Measurements from ENCODE around the gene ARHGAP15.

DNA sequence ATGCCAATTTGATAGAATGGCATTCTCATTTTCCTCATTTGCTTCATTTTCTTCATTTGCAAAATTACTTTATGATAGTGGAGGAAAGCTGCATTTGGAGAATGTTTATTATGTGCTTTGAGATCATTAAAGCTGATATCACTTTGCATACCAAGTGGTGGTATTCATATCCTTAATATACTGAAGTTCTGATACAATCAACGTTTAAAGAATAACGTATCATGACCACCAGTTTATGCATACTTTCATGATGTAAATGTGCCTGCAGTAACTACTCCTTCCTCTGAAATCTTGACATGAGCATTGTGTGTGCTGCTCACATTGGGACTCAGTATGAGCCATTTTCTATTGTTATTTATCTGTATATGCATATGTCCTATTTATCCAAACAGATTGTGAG is 302.1 kb downstream of the ARHGAP15 start:
- TF ChIP-seq, protein P1, sequence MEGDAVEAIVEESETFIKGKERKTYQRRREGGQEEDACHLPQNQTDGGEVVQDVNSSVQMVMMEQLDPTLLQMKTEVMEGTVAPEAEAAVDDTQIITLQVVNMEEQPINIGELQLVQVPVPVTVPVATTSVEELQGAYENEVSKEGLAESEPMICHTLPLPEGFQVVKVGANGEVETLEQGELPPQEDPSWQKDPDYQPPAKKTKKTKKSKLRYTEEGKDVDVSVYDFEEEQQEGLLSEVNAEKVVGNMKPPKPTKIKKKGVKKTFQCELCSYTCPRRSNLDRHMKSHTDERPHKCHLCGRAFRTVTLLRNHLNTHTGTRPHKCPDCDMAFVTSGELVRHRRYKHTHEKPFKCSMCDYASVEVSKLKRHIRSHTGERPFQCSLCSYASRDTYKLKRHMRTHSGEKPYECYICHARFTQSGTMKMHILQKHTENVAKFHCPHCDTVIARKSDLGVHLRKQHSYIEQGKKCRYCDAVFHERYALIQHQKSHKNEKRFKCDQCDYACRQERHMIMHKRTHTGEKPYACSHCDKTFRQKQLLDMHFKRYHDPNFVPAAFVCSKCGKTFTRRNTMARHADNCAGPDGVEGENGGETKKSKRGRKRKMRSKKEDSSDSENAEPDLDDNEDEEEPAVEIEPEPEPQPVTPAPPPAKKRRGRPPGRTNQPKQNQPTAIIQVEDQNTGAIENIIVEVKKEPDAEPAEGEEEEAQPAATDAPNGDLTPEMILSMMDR (conservative IDR thresholded peaks at IDR 0.05; ENCODE audit: low read length): no peak
- TF ChIP-seq EZH2phosphoT487 (IDR thresholded peaks at IDR 0.05; ENCODE audit: borderline replicate concordance, low read depth, low read length): no peak

Data from OCI-LY7 (cell line).